HG02571 (cell line): ENCODE data around the gene RGS3.

Experiments used
- ATAC-seq: cut with Tn5 transposase; IDR thresholded peaks from one replicate; pipeline ENCODE4 v1.9.1; 2021; ENCODE audit warnings: mild to moderate bottlenecking, moderate library complexity; ENCODE audit not compliant: unreplicated experiment

The RGS3 gene

DNA sequence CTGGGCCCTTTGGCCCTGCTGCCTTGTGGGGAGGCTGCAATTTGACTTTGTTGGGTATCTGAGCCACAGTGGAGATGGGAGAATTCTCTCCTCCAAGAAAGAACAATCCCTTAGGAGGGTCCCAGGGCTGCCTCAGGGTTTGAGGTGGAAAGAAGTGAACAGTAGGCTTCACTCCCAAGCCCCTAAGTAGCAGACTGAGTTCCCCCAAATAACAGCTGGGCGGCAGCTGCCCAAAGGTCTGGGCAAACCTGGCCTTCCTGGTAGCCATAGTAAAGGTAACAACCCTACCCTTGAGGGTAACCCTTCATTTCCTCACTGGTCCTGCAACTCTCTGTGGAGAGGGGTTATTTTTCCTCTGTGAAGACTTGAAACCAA is 746 bp downstream of the RGS3 start:
- no peak for ATAC-seq

DNA sequence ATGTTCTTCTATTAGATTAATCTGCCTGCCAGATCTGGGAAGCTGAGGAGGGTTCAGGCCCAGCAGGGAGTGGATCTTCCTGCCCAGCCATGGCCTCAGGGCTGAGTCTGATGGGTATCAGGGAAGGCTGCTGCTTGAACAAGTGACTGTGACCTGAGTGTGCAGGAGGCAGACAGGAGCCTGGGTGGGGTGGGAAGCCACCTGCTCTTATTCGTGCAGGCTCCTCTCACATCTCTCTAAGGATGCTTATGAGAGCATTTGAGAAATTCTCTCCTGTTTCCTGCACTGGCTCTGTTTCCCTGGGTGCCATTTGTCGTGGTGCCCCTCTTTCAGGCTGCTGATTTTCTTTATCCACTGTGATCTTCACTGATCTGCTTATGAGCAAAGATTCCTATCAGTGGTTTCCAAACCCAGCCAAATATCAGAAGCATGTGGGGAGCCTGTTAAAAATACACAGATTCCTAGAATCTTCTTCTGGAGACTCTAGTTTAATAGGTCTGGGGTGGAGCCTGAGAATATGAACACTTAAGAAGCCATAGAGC is 2.1 kb downstream of the RGS3 start:
- no peak for ATAC-seq

DNA sequence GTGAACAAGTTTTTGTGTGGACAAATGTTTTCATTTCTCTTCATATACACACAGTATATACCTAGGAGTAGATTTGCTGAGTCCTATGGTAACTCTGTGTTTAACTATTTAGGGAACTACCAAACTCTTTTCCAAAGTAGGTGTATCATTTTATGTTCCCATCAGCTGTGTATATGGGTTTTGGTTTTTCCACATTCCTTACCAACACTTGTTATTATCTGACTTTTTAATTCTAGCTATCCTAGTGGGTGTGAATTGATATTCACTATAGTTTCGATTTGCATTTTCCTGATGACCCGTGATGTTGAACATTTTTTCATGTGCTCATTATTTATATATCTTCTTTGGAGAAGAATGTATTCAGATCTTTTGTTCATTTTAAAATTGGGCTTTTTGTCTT is 3.7 kb downstream of the RGS3 start:
- ATAC-seq: no peak

DNA sequence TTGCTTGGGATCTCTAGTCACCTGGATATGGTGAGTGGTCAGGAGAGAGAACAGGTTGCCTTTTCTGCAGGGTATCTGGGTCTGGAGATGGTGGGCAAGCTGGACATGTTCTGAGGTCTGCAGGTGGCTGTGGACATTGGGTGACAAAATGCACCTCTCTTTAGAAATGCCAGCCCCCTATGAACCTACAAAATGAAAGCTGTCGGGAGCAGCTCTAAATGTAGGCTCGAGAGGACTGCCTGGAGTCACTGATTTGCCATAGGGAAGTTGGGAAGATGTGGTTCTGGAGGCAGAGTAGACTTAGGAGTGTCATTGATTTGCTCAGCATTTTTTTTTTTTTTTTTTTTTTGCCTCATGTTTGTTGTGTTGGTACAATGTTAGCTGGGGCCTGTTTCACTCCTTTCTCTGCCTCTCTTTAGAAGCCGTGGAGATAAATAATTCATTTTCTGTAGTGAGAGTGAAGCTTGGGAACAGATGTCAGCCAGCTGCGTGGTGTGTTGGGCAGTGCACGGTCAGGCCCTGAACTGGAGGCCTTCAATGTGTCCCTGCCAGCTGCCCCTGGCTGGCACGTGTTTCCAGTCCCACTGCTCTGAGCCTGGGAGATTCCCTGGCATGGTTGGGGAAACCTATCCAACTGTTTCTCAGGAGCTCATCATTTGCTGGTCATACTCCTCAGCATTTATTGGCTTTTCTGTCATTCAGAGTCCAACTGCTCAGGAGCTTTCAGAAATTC is 5.4 kb downstream of the RGS3 start:
- no peak for ATAC-seq

DNA sequence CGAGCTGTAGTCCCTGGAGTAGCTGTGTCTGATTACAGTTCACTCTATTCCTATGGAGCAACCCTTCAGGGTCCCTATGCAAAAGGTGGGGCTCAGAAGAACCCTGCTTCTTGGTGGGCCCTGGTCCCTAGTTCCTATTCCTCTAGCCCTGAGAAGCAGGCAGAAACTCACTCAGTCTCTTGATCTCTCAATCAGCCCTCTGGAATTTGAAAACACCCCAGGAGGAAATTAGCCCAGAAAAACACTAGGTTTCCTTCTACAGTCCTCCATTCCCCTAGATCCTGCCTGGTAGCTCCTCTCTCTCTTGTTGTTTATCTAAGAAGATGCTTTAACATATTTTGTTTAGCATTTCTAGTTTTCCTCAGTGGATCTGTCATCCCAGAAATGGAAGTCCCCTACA is 7.6 kb downstream of the RGS3 start:
- ATAC-seq: no peak

DNA sequence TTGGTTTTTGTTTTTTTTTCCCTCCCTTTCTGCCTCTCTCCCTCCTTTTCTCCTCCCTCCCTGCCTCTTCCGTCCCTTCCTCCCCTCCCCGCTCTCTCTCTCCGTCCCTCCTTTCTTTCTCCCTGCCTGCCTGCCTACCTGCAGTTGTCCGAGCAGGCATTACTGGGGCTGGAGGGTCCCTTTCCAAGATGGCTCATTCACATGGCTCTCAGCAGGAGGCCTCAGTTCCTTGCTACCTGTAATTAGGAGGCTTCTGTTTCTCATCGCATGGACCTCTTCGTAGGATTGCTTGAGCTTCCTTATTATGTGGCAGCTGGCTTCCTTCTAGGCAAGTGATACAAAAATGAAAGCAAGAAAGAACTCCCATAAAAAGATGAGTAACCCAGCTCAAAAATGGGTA is 8.0 kb downstream of the RGS3 start:
- no peak for ATAC-seq

DNA sequence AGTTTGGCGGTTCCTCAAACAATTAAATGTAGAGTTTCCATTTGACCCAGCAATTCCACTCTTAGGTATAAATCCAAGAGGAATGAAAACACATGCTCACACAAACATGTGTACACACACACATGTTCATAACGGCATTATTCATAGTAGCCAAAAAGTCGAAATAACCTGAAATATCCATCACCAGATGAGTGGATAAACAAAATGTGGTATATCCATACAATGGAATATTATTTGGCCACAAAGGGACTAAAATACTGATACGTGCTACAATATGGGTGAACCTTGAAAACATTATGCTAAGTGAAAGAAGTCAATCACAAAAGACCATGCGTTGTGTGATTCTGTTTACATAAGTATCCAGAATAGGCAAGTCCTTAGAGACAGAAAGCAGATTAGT is 8.7 kb downstream of the RGS3 start:
- no peak for ATAC-seq

DNA sequence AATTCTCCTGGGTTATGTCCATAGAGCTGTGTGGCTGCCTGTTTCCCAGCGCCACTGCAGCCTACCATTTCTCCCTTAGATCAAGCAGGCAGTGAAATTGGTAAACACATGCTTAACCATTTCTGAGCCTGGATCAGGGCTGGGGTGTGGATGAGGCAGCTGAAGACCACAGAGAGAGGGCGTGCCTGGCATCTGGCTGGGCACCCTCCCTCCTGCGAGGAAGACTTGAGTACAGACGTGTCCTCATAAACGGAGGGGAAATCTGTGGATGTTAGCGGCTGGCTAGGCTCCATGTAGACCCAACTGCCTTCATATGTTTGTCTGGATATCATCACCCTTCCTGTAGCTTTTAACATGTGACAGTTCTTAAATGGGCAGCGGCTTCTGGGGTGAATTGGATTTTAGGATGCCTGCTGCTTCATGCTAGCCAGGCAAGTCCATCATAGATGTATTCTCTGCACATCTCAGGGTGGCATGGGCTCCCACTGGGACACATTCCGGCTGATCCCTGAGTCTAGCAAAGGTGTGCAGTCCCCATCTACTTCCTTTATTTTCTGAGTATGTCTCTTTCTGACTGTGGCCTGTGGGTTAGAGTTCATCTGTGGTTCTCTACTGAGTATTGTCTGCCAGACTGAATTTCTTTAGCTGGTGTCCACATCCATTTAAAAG is 11.0 kb downstream of the RGS3 start:
- no peak for ATAC-seq

DNA sequence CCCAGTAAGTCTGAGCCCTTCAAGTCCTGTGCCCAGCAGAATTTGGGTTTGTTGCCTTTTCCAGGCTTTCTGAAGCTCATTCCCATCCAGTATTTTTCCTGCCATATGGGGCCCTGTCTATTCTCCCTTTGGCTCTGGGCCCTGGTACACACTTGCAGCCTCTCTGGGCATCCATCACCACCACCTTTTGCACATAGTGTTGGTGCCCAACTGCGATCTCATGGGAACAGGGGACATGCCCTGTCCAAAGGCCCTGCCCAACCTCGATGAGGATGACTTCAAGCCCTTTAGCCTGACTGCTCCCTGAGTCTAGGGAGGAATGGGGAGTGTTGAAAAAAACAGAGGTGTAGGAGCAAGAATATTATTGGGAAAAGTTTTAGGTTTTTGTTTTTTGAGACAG is 11.5 kb downstream of the RGS3 start:
- no peak for ATAC-seq

DNA sequence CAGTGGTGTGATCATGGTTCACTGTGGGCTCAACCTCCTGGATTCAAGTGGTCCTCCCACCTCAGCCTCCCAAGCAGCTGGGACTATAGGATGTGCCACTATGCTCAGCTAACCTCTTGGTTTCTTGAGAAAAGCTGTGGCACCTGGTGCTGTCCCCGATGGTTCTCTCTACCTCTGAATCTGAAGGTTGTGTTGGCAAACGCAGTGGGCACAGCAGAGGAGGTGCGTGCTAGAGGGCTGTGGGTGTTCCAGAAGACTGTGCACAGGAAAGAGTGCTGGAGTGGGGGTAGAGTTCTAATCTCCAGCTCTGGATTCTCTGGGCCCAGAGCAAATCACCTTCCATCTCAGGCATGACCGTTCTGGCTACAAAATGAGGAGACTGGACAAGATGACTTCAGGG is 12.5 kb downstream of the RGS3 start:
- ATAC-seq: no peak

DNA sequence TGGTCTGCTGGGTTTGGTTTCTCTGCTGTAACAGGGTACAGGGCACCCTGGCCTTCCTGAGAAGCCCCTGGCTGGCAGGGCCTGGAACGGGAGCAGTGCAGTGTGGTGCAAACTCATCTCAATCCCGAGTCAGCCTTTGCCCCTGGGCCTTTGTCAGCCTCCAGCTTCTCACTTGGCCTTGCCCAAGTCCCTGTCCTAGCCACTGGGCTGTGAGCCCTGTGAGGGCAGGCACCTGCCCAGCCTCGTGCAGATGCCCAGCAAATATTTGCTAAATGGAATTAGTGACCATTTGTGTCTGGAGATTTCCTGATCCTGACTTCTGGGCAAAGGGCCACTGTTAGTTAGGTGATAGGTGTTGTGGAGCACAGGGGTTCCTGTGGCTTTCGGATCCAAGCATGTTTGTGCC is 13.0 kb downstream of the RGS3 start:
- no peak for ATAC-seq

DNA sequence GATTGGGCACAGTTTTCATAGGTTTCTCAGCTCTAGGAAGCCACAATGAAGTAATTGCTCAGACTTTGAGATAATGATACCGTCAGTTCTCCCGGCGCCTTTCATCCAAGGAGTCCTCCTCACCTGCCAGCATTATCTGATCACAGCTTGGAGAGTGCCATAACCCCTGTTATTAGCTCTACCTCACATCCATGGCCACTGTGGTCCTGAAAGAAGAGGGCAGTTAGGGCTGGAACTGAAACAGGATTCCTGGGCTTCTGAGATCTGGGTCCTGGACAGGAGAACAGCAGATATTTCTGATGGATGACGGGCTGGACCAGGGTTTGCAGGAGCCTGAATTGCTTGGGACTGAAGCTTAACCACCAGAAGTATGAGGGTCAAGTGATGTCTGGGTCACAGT is 13.5 kb downstream of the RGS3 start:
- no peak for ATAC-seq

DNA sequence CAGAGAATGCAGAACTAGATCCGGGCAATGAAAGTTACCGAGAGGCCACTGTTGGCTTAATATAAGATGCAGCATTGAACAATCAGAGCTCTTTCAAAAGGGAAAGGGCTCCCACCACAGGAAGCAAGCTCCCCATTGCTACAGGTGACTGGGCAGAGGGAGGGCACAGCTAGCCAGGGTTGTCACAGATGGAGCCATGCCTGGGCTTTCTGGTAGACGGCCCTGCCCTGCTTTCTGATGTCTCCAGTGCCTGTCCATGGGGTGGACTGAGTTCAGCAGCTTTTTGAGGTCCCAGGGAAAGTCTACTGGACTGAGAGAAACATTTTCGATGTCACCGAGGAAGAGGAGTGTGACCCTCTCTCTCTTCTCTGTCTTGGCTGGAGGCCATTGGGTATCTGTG is 14.1 kb downstream of the RGS3 start:
- ATAC-seq: no peak

DNA sequence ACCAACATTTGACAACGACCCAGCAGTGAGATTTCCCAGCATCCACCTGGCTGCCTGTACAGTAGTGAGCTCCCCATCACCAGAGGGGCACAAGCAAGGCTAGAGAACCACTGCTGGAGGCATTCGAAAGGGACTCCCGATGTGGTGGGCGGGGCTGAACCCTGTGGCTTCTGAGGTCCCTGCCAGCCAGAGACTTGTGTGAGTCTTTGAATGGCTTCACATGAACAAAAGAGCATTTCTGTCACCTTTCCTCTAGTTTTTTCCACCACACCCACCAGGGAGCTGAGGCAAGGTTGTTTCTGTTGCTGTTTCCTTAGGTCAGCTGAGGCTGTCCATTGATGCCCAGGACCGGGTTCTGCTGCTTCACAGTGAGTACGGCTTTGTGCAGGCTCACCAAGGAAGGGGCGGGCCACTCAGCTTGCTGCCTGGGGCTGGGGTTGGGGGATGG is 15.7 kb downstream of the RGS3 start:
- no peak for ATAC-seq

DNA sequence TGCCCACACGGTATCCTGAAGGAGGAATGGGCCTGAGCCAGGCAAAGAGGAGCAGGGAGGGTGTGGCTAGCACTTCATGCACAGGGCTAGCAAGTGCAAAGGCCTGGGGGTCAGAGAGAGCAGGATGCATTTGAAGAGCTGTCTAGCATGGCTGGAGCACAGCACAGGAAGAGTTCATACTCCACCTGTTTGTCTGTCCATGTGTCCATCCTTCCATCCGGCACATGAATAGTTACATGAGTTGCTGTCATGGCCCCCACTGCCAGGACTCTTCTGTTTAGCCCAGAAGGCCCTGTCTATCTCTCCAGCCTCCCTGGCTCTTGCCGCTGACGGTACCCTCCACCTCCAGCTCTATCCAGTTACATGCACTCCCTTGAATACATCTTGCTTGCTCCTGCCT is 17.1 kb downstream of the RGS3 start:
- no peak for ATAC-seq

DNA sequence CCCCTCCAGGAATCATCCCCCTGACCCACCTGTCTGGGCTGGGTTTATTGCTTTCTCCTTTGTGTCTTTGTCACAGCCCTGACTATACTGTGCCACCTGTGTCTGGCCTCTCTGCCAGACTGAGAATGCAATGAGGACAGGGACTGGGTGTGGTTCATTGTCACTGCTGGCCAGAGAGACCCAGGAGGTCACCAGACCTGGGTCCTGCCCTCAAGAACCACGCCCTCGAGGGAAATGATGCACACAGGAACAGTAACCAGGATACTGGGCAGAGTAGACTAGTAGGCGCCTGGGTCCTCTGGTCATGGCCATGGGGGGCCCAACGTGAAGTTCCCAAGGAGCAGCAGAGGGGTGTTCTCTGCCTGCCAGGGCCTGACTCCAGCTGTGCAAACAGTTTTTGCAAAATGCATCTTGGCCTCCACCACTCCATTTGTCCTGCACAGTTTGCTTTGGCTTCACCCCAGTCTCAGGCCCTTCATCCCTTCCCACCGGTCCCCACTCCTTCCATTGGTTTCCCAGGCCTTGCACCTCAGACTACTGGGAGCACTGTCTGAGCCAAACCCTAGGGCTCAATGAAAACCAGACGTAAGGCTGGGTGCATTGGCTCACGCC is 17.8 kb downstream of the RGS3 start:
- ATAC-seq: no peak

DNA sequence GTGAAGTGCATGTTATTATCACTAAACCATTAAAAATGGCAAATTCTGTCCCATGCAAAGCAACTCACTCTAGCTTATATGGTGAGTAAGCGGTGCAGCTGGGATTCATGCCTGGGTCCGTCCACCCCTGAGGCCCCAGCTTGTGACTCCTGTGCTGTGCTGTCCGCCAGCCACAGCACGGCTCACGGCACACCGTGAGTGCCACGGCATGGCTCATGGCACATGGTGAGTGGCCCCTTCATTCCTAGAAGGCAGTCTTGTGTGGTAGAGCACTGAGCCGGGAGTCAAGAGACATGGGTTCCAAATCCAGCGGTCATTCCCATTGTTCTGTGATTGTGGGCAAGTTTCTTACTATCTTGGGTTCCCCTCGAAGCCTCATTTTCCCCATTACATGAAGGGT is 18.8 kb downstream of the RGS3 start:
- ATAC-seq: no peak

DNA sequence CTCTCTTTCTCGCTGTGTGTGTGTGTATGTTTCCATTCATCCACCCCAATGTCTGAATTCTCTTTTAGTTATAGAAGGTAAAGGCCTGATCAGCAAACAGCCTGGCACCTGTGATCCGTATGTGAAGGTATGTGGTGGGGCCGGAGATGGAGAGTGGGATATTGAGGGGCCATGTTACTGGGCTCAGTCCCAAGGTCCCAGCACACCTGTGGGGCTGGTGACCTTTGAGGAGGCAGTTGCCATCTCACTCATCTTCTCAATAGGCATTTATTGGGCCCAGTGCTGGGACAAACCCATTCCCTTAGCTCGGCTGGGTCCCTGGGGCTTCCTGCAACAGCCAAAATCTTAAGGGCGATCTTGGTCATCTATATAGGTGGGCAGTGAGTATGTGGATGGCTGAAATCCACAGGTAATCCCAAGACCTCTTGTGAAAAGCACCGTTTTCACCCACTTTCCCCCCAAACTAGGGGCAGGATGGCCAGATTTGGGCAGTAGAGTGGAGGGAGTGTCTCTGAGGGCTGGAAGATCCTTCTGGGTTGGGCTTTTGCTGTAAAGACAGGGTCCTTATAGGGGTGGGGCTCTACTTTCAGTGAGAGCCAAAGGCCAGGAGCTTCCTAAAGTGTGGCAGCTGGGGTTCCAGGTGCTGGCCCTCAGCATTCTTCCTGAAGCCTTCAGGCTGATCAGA is 19.6 kb downstream of the RGS3 start:
- ATAC-seq: no peak

DNA sequence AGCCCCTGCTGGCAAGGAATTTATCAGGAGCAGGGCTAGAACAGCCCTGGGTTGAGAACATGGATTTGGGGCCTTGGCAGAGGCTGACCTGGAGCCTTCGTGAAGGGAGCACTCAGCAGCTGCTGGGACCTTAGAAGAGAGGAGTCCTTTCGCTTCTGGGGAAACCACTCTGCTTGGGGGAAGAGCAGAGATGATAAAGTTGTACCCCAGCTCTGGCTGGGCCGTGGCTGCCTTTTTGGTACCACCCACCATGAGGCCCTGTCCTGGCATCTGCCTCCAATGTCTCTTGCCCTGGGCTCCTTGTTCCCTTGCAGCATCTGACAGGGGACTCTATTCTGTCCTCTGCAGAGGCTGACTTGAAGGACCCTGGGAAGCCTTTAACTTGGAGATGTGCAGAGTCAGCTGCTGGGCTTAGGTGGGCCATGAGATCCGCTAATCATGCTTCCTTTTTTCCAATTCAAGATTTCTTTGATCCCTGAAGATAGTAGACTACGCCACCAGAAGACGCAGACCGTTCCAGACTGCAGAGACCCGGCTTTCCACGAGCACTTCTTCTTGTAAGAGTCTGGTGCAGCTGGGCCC is 20.2 kb downstream of the RGS3 start:
- ATAC-seq: no peak

DNA sequence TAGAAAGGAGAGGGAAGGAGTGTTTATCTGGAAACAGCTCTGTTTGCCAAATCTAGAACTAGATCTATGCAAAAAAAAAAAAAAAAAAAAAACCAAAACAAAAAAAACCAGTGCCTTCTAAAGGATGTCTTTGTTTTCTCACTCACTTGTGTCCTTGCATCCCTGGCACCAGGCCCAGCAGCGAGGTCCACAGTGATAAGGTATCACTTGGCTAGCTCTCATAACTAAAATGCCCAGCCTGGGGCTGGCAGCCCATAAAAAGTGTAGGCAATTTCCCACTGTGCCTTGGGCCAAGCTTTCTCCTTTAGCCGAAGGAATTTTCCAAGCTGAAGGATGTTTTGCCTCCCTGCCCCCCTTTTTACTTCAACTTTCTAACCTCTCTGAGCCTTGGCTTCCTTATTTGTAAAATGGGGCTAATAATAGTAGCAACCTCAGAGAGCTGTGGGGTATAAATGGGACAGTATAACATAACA is 20.8 kb downstream of the RGS3 start:
- ATAC-seq: no peak

DNA sequence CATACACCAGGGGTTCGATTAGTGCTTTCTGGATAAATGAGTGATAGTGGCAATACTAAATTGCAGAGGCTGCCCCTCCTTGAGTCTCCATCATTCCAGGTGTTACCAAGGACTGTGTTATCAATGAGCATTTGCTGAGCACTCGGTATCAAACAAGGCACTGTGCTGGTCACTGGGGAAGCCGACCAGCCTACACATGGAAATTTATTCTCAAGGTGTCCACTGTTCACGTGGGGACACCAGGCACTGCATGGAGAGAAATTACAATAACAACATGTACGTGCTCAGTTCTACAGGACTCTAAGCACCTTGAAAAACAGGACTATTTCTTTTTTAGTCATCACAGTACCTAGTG is 22.2 kb downstream of the RGS3 start:
- no peak for ATAC-seq
